Raji (cell line): Measurements from ENCODE around the gene CFAP92.

Experiments
- POLR2A ChIP-seq: IDR thresholded peaks from 2 replicates; pipeline ENCODE4 v1.6.1; 2011; ENCODE audit warnings: low read depth, low read length, control low read depth; ENCODE audit not compliant: insufficient read depth

The CFAP92 gene

GRCh38 chr3:128984596-128984995, 9.3 kb downstream of the CFAP92 start:
- no peak for TF ChIP-seq POLR2A

GRCh38 chr3:128983293-128984069, 10.4 kb downstream of the CFAP92 start:
- no peak for TF ChIP-seq POLR2A

GRCh38 chr3:128975276-128975675, 18.6 kb downstream of the CFAP92 start:
- no peak for TF ChIP-seq POLR2A

- TF ChIP-seq POLR2A = no peak
Measured at GRCh38 chr3:128973988-128974564, 19.8 kb downstream of the CFAP92 start.

GRCh38 chr3:128971421-128972100, 22.3 kb downstream of the CFAP92 start:
- no peak for TF ChIP-seq POLR2A

GRCh38 chr3:128970740-128971047, 23.2 kb downstream of the CFAP92 start:
- TF ChIP-seq POLR2A = no peak

- TF ChIP-seq POLR2A = no peak
Measured at GRCh38 chr3:128969993-128970739, 23.7 kb downstream of the CFAP92 start.

GRCh38 chr3:128967748-128968355, 26.0 kb downstream of the CFAP92 start:
- TF ChIP-seq POLR2A = no peak

GRCh38 chr3:128965818-128966217, 28.1 kb downstream of the CFAP92 start:
- no peak for TF ChIP-seq POLR2A

- no peak for TF ChIP-seq POLR2A
Measured at GRCh38 chr3:128965280-128965679, 28.6 kb downstream of the CFAP92 start.

GRCh38 chr3:128956440-128956839, 37.4 kb downstream of the CFAP92 start:
- TF ChIP-seq POLR2A = no peak

GRCh38 chr3:128950223-128950938, 43.5 kb downstream of the CFAP92 start:
- TF ChIP-seq POLR2A = no peak

GRCh38 chr3:128949158-128949557, 44.7 kb downstream of the CFAP92 start:
- TF ChIP-seq POLR2A = no peak

GRCh38 chr3:128946411-128946810, 47.5 kb downstream of the CFAP92 start:
- no peak for TF ChIP-seq POLR2A

- no peak for TF ChIP-seq POLR2A
Measured at GRCh38 chr3:128945878-128946175, 48.0 kb downstream of the CFAP92 start.
